ENCODE data around the gene TSR3. TPM values are rescaled to one million over a fixed set of nuclear protein-coding genes. Genes with fewer than 3 reads are reported as not detected.

The TSR3 gene
- 10 to 100 TPM; 48.2 to 62.3 (median 53.6) TPM for total RNA-seq

DNA sequence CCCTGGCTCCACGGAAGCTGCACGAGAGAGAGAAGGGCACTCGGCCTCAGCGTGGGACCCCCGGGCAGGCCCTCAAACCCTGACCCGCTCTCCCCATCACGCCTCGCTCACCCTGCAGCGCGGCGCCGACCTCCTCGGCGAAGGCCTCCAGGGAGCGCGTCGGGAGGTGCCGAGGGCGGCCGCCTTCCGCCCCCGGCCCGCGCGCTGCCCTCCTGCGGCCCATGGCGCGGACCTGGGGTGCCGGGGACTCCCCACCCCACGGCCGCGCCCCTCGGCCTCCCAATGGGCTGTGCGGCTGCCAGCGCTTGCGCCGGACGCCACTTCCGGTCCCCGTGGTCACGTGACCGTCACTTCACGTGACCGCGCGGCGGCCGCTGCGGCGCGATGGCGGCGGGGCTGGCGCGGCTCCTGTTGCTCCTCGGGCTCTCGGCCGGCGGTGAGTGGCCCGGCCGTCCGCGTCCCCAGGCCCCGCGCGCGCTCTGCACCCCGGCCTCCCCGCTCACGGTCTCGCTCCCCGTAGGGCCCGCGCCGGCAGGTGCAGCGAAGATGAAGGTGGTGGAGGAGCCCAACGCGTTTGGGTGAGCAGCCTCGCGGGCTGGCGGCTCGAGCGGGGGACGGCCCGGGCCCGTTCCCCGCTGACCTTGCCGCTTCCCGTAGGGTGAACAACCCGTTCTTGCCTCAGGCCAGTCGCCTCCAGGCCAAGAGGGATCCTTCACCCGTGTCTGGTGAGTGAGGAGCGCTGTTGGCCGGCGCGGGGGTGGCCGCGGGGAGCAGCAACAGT, at the start of gene TSR3, which contains the start of gene GNPTG:
TSR3 (minus strand) TSS at position 297 of the 781 bp plus-strand sequence; CDS start at position 223, 74 bp downstream.
GNPTG (plus strand) TSS at position 350 of the 781 bp plus-strand sequence; CDS start at position 385, 35 bp downstream.
- Histone ChIP-seq H3K4me3 (peak within 1 kb of the TSS; percentile 94 to 98 (median 94)), H3K36me3 (peaks cover 0 to 34% (median 0%) of the 10 kb centered on the region in 3 donors), H3K27me3 (no peaks in the 10 kb centered on the region), H3K4me1 (peaks cover 0 to 27% (median 15%) of the 10 kb centered on the region in 4 donors), H3K9me3 (no peaks in the 10 kb centered on the region), H3K27ac (peak within 1 kb of the TSS; percentile 63 to 80 (median 78))
- peak; percentile 81 to 92 (median 92) for DNase-seq
- TF ChIP-seq, protein P1, sequence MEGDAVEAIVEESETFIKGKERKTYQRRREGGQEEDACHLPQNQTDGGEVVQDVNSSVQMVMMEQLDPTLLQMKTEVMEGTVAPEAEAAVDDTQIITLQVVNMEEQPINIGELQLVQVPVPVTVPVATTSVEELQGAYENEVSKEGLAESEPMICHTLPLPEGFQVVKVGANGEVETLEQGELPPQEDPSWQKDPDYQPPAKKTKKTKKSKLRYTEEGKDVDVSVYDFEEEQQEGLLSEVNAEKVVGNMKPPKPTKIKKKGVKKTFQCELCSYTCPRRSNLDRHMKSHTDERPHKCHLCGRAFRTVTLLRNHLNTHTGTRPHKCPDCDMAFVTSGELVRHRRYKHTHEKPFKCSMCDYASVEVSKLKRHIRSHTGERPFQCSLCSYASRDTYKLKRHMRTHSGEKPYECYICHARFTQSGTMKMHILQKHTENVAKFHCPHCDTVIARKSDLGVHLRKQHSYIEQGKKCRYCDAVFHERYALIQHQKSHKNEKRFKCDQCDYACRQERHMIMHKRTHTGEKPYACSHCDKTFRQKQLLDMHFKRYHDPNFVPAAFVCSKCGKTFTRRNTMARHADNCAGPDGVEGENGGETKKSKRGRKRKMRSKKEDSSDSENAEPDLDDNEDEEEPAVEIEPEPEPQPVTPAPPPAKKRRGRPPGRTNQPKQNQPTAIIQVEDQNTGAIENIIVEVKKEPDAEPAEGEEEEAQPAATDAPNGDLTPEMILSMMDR (IDR thresholded peaks at IDR 0.05): peak in 1 of 6 experiments; percentile 2
- TF ChIP-seq POLR2A (IDR thresholded peaks at IDR 0.05): peak; percentile 42 to 77

DNA sequence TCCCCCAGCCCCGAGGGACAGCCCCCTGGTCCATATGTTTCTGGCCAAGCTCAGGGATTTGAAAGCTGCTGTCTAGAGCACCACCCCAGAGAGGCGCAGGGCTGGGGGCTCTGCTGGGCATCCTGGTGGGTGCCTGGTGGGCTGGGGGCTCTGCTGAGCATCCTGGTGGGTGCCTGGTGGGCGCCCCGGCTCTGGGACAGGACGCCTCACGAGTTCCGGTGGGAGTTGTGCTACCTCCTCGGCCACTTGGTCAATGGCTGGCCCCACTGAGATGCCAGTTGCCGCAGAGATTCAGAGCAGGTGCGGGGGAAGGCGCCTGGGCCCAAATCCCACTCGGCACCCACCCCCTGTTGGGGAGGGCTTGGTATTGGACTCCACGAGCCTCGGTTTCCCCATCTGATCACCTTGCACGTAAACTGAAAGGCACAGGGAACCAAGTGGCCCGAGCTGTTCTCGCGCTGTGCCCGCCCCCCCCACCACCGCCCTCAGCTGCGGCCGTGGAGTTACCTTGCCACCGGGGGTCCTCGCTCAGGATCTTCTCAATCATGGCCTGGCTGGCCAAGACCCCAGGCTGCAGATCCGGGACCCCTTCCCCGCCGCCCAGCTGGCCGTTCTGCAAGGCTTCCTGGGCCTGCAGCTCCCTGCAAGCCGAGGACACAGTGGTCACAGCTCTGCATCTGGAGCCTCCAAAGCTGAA, 49.5 kb upstream of the TSR3 start:
- no peak for DNase-seq
- H3K4me3 ChIP-seq: no peak overlapping the region
- TF ChIP-seq POLR2A (IDR thresholded peaks at IDR 0.05): no peak
- TF ChIP-seq, protein P1 (IDR thresholded peaks at IDR 0.05): no peak
- no peak overlapping the region for H3K27ac ChIP-seq
- no peaks in the 10 kb centered on the region for H3K9me3 ChIP-seq
- no peaks in the 10 kb centered on the region for H3K27me3 ChIP-seq
- peaks cover 0 to 69% (median 0%) of the 10 kb centered on the region in 3 donors for H3K36me3 ChIP-seq
- no peaks in the 10 kb centered on the region for H3K4me1 ChIP-seq

DNA sequence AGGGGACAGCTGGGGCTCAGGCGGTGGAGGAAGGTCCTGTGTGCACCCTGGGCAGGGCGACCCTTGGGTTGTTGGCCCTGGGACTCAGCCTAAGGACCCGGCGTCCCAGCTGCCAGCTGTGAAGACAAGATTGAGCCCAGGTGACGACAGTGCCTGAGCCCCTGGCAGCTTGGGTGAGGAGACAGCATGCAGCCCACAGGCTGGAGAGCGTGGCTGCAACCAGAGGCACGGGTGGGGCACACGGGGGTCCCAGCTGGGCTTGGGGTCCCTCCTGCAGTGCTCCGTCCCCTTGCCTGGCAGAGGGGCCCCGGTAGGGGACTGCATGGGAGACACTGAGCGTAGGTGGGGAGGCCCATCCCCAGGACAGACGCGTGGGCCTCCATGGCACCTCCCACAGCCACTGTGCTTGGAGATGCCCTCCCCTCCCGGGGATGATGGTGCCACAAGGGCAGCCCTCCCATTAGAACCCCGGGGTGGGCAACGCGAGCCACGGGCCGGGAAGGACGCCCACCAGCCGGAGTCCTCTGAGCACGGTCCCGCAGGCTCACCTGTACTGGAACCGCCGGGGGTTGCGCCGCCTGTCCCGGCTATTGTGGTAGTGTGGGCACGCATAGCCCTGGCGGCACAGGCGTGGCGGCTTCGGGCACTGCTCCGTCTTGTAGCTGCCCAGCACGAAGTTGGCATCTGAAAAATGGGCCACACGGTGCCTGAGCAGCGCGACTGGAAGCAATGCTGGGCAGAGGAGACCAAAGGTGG, 47.3 kb upstream of the TSR3 start:
- TF ChIP-seq POLR2A (IDR thresholded peaks at IDR 0.05): no peak
- TF ChIP-seq, protein P1 (IDR thresholded peaks at IDR 0.05): no peak
- no peaks in the 10 kb centered on the region for H3K4me1 ChIP-seq
- no peaks in the 10 kb centered on the region for H3K9me3 ChIP-seq
- DNase-seq: no peak
- peaks cover 0 to 83% (median 0%) of the 10 kb centered on the region in 3 donors for H3K36me3 ChIP-seq
- H3K27ac ChIP-seq: no peak overlapping the region
- no peaks in the 10 kb centered on the region for H3K27me3 ChIP-seq
- no peak overlapping the region for H3K4me3 ChIP-seq

DNA sequence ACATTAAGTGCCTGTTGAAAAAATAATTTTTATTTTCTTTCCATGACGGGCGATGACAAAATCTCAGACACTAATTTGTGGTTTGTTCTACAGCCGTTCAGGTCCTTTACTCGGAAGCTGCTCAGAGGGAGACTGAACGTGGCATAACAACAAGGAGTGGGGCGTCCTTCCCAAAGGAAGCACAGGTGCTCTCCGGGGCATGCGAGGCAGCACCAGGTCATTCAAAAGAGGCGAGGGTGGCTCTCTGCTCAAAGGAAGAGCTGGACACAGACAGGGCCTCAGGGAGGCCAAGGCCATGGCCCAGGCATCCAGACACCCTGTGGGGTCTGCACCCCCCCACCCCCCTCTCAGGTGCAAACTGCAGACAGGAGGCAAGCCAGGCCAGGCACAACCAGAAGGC, 46.7 kb upstream of the TSR3 start:
- H3K27me3 ChIP-seq: no peaks in the 10 kb centered on the region
- no peak for DNase-seq
- no peaks in the 10 kb centered on the region for H3K9me3 ChIP-seq
- H3K36me3 ChIP-seq: peaks cover 0 to 84% (median 3%) of the 10 kb centered on the region in 3 donors
- no peak overlapping the region for H3K4me3 ChIP-seq
- H3K4me1 ChIP-seq: no peaks in the 10 kb centered on the region
- TF ChIP-seq, protein P1 (IDR thresholded peaks at IDR 0.05): no peak
- TF ChIP-seq POLR2A (IDR thresholded peaks at IDR 0.05): no peak
- no peak overlapping the region for H3K27ac ChIP-seq

DNA sequence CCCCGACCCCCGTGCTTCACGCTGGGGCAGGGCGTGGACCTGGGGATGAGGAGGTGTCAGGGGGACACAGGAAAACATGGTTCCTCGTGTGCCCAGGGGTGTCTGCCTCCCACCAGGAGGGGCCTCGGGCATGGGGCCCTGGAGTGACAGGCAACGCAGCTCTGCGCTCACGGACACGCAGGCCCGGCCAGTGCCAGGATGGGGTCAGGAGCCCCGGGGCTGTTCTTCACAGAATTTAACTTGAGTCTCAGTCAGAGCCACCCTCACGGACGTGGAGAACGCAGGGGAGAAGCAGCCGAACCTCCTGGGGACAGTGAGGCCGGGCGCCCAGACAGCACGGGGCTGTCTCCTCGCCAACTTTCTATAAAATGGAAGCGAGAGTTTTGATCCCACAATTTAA, 46.1 kb upstream of the TSR3 start:
- H3K27me3 ChIP-seq: no peaks in the 10 kb centered on the region
- H3K9me3 ChIP-seq: no peaks in the 10 kb centered on the region
- H3K4me1 ChIP-seq: no peaks in the 10 kb centered on the region
- no peak for DNase-seq
- H3K4me3 ChIP-seq: no peak overlapping the region
- no peak overlapping the region for H3K27ac ChIP-seq
- TF ChIP-seq, protein P1 (IDR thresholded peaks at IDR 0.05): no peak
- TF ChIP-seq POLR2A (IDR thresholded peaks at IDR 0.05): no peak
- H3K36me3 ChIP-seq: peaks cover 0 to 84% (median 3%) of the 10 kb centered on the region in 3 donors
